D721Med (cell line): ENCODE measurements around the gene WHRN.

Source experiments
- DNase-seq: peaks from one replicate; pipeline ENCODE4 v3.0.0; 2011; ENCODE audit warnings: low spot score; ENCODE audit not compliant: insufficient read length
- FAIRE-seq: peaks from 2 replicates; lab custom pipeline; 2011; peaks lifted over from hg19 to GRCh38; lab: Jason Lieb, UNC
- CTCF ChIP-seq: IDR thresholded peaks from 2 replicates; pipeline ENCODE4 v1.5.1; 2012; ENCODE audit warnings: mild to moderate bottlenecking, control low read depth; ENCODE audit not compliant: insufficient read depth; ENCODE audit errors: missing control alignments

Gene WHRN

GRCh38 chr9:114359801-114360200 lies 145.5 kb downstream of the WHRN start:
- FAIRE-seq (no peak), DNase-seq (no peak)
- TF ChIP-seq CTCF = no peak

DNA sequence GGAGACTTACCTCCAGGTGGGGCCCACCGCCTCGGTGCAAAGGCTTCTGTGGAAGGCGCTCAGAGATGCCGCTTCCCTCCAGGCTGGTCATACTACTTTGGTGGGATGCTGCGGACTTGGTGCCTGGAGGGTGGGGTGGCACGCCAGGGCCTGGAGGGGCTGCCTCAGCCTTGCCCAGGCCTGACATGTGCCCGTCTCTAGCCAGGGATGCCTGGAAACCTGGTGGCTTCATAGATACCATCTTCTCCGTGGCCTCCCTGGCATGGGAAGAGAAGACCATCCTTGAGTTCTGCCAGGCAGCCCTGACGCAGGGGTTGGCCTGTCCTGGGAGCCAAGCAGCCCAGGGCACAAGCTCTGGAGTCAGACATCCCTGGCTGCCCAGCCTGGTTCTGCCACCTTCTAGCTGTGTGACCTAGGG lies 147.4 kb downstream of the WHRN start:
- TF ChIP-seq CTCF = no peak
- FAIRE-seq = no peak
- DNase-seq = no peak

- DNase-seq = no peak
- no peak for FAIRE-seq
- no peak for TF ChIP-seq CTCF
These were observed 147.9 kb downstream of the WHRN start for GRCh38 chr9:114357360-114357759.

- no peak for TF ChIP-seq CTCF
- FAIRE-seq = no peak
These were observed 148.5 kb downstream of the WHRN start for GRCh38 chr9:114356792-114357191.

DNA sequence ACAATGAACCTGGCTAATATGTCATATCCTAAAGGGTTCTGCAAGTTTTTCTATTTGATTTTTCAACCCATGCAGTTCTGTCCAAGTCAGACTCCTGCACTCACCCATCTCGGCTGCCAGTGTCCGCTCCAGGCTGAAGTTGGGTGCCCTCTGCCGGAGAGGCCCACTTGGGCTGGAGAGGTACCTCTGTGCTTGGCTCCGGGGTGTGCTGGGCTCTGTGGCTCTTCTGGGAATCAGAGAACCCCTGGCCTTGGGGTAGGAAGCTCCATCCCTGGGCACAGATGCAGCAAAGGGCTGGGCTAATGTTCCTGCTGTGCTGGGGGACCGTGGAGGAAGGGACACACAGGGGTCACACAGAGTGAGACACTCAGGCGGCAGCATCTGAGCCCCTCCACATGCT lies 149.5 kb downstream of the WHRN start:
- DNase-seq = no peak
- FAIRE-seq = no peak
- no peak for TF ChIP-seq CTCF

More at GRCh38 chr9:114356792-114357191, 148.5 kb downstream of the WHRN start:
- no peak for DNase-seq
